Measurements from ENCODE around the gene GAS6.

- TF ChIP-seq CTCF (IDR thresholded peaks at IDR 0.05) (no peak), POLR2A (IDR thresholded peaks at IDR 0.05) (no peak)
These were observed 59.0 kb downstream of the GAS6 start for GRCh38 chr13:113804703-113805430.
